CD4-positive, alpha-beta T cell treated with Interleukin-4 for 4 hours (primary cell): ENCODE data around the gene SCAANT1.

Experiments used
- DNase-seq: peaks from one replicate; pipeline ENCODE4 v3.0.0-alpha.2; 2020

The SCAANT1 gene

DNA sequence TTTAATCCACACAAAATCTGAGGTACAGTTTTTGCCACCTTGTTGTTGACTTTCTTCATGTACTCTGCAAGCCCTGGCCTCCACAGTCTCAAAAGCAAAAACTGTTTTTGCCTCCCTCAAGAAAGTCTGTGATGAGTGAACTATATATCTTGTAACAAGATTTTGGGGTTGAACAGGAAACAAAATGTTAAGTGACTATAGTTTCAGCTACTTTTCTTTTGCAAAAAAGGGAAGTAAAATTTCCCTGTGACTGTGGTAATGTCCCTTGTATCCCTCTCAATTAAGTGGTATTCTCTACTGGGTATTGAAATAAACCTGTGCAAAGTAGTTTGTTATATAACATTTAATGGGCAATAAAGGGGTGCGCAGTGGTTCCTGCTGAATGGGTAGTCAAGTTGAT lies 21.3 kb upstream of the SCAANT1 start:
- no peak for DNase-seq

DNA sequence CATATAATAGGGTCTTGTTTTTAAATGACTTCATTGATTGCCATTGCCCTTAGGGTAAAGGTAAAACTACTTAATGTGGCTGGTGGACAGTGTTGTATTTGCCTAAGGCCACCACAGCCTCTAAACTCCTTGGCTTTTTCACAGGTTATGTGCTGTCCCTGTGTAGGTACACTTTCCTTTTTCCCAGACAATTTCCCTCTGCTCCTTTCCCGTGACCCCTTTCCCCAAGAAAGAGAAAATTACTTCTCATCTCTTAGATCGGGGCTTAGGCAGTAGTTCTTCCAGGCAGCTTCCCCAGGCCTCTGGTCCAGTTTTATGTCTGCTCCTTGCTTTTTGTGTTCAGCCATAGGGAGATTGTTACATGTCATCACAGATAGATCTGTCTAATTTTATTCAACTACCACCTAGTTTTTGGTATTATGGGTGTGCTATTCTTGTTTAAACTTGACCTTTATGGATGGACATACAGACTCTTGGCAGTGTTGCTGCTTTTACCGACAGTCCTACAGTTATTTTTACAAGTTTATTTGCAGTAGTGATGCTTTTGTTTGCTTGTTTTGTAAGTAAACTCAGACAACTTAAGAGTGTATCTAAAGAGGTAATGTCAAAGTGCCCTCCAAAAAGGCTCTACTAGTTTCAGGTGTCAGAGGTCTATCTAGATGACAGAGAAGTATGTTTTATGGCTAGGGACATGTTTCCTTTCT lies 20.5 kb upstream of the SCAANT1 start:
- DNase-seq: no peak

DNA sequence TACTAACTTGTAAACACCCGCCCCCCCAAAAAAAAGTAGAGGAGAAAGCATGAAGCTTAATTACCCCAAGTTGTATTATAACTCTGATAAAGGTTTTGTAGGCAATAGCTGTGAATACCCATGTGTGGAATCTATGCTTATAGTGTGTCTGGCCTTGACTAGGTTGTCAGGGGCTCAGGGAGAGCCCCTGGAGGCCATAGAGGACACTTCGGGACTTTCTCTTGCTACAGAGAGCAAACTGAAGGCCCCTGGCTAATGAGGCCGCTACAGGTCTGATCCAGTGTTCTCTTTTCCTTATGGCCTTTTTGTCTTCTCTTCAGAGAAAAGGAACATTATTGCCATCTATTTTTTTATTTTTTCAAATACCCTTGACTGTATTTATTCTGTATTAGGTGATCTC lies 19.1 kb upstream of the SCAANT1 start:
- no peak for DNase-seq

DNA sequence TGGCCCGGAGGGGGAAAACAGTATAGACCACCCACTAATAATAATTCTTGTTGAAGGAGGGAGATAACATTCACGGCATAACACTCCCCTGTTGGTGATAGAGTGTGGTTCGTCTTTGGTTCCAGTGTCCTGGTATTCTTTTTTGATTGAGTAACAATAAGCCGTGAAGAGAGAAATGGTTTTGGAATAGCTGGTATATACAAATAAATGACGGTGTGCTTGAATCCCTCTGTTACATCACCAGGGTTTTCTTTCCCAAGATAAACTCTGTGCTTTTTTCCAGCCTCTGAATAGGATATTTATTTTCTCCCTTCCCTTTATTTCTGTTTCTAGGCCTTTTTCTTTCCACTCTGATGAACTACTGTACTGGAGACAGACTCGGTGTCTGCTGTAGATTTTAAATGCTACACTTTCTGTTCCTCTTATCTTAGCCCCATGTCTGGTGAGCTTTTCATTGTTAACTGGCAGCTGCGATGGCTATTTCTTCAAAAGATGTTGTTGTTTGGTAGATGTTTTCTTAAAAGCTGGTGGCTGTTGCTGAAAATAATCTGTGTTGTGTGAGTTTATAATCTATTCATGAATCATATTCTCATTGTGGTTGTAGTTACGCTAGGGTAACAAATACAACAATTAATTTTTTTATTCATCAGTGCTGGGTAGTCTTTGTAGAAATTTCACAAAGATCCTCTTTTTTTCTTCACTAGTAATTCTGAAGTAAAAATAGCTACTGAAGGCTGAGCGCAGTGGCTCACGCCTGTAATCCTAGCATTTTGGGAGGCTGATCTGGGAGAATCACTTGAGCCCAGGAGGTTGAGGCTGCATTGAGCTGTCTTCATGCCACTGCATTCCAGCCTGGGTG lies 15.5 kb upstream of the SCAANT1 start:
- DNase-seq: no peak

DNA sequence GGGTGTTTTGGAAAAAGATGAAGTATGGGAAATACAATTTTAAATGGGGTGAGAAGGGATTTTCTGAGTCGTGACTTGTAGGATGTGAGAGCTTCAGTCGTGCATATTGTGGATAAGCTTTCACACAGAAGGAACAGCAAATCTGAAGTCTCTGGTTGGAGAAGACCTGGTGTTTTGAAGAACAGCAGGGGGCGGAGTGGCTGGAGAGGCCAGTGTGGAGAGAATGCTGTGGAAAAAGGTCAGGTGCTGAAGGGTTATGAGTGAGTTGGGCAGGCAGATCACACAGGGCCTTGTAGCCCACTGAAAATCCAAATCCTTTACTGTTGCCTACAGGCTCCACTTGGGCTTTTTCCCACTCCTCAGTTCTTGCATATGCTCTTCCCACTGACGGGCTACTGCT lies 14.1 kb upstream of the SCAANT1 start:
- DNase-seq: no peak

DNA sequence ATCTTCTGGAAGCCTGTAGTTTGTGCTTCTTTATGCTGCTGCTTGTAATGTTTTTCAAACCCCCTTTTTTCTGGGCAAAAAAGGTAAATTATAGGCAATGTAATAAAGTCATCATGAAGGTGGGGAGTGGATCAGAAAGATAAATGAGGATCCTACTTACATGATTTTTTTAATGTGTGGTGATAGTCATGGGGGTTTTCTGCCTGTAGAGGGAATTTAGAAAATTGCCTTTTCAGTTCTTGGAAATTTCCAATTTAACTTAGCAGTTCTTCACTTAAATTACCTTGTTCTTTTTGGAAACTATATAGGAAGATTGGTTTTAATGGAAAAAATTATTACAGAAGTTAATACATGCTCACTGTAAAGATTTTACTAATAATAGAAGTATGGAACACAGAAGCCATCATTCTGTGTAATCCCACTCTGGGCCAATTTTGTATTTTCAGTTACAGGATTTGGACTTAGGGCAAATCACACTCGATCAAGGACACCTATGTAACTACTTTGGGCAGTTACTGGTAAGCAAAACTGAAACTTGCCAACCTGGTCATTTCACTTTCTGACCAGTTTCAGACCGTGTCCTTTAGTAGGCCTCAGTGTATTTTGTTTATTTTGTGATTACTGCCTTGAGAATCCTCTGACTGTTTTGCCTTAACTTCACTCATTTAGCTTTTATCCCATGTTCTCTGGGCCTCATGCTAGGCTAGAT lies 10.5 kb upstream of the SCAANT1 start:
- DNase-seq: no peak

DNA sequence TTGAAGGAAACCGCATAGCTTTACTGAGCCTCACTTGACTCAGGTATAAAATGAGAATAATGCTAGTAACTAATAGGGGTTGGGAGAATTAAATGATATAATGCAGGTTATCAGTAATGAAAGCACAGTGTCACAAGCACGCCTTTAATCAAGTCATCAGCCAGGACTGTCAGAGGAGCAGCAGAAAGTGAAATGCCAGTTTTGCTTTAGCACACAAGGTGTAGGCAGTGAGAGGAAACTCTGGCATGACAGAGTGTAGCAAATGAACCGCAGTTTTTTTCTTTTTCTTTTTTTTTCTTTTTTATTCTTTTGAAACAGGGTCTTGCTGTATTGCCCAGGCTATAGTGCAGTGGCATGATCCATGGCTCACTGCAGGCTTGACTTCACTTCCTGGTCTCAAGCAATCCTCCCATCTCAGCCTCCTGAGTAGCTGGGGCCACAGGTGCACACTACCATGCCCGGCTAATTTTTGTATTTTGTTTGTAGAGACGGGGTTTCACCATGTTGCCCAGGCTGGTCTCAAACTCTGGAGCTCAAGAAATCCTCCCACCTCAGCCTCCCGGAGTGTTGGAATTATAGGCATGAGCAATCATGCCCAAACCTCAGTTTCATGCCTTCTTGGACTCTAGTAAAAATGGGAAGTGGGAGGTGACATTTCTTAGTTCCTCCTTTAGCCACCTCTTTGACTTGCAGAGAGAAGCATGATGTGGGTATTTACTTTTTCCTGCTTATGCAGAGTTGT lies 9.7 kb upstream of the SCAANT1 start:
- no peak for DNase-seq

DNA sequence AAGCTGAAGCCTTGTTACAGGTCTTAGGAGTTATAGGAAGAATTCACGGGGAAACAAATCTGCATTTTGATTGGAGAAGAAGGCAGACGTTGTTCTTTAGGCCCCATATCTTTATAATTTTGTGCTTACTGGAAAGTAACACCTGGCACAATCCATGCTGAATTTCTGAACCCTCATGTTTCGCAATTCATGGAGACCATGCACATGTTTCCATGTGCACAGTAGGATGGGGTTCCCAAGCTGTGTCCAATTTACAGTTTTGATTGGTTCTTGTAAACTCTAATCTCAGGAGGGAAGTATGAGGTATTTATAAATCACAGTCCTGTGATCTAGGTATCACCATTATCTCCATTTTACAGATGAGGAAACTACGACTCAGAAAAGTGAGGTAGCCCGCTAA lies 7.8 kb upstream of the SCAANT1 start:
- no peak for DNase-seq

DNA sequence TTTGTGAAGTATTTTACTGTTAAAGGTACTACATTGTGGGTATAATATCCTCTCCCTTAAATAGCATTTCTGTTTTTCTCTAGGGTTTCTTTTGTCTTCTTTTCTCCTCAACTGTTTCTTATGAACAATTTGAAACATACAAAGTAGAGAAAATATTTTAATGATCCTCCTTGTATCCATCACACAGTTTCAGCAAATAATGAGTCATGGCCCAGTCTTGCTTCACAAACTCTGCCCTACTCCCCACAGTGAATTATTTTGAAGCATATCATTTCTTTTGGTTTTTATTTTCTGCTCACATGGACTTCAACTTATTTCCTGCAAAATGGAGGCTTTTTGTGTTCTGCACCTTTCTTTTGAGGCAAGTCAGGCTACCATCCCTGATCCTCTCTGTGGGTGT lies 6.1 kb upstream of the SCAANT1 start:
- DNase-seq: no peak

DNA sequence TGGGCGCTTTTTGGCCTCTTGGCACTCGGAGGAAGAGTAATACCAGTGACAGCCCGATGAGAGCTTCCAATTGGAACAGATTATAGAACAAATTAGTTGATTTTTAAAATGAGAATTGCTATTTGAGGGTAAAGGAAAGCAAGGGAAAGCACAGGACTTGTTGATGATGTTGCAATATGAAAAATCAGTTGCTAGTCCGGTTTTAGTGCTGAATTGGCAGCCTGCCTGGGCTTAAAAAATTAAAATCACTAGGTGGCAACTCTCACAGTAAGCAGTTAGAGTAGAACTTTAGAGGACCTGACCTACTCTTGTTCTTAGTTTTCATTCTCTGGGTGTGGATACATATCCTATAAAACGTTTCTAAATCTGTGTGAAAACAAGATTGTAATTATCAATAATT lies 2.1 kb upstream of the SCAANT1 start:
- no peak for DNase-seq

DNA sequence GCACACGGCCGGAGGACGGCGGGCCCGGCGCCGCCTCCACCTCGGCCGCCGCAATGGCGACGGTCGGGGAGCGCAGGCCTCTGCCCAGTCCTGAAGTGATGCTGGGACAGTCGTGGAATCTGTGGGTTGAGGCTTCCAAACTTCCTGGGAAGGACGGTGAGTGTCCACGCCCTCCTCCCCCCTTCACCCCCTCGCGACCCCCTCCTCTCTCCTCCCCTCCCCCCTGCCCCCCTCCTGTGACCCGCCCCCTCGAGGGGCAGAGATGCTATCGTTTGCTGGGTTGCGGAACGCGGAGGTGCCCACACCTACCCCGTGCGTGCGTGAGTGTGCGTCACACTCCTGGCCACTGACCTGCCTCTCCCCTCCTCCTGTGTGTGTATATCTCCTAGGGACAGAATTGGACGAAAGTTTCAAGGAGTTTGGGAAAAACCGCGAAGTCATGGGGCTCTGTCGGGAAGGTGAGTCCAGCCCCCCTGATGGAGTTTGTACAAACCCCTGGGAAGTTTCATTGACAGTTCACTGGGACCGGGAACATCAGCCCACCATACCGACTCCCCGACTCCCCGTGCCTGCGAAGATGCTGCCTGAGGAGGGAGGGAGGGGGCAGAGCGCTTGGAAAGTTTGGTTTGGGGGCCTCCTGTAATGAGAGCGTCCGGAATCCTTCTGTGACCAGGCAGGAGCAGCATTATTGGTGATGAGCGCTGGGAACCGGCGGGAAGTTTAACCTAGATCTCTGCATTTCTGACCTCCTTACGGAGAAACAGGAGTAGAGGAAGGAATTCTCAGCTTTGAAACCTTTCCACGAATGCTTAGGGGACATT lies 795 bp upstream of the SCAANT1 start:
- peak; percentile 36 for DNase-seq

DNA sequence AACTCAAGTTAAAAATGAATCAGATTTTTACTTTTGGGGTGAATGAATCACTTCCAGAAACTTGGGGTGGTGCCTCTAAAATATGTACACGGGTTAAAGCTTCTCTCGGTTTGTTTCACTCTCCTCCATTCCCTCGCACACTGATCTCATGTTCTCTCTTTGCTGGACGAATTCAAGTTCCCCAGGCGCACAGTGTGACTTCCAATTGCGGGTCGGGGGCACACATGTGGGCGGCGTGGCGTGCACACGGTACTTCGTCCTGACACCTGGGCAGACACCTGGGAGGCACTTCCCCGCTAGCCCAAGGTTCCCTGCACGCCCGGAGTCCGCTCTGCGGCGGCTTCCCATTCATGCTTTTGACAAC lies 692 bp downstream of the SCAANT1 start:
- peak; percentile 35 for DNase-seq

DNA sequence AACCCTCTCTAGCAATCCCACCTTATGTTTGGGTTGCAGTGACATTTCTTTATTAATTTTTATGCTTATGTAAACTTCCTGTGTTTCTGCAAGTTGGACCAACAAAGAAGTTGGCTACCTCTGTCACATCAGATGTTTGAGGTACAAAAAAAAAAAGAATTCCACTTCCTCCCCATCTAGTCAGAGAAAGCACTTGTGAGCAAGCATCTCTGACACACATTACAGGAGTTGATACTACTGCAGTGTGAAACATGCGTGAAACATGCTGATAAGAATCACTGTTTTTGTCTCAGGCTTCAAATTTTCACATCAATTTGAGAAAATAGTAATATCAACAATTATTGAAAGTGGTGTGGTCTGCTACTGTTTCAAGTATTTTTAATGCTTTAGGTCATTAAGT lies 1.3 kb downstream of the SCAANT1 start:
- peak; percentile 55 for DNase-seq

DNA sequence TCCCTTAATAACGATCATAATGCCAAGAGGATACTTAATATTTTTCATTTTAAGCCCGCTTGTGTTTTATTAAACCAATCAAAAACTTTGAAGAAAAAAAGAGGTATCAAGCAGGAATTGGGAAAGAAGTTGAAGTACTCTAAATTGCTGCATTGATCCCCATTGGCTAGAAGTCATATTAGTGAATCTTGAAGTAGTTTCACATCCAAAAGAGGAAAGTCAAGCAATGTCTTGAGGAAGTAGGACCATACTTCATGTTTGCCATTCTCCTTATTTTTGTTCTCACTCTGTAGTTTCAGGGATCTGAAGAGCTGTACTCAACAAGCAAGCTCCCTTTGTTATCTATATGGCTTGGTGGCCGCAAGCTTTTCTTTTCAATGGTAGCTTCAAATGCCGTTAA lies 2.2 kb downstream of the SCAANT1 start:
- DNase-seq: no peak

DNA sequence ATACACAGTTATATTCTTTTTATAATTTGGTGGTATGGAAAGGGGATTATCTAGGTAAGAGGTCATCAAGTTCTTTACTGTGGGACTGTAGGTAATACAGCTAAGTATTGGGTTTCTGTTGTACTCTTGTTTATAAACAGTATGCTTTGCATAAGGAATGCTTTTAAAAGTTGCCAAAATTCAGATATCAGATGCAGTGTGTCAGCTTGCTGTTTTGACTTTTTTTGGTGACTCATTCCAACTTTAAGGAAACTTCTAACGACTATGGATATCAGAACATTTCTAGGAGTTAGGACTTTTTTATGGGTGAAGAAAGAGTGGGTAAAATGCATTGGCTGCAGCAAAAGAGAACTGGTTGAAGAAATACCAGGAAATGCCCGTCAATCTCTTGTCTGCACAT lies 2.8 kb downstream of the SCAANT1 start:
- DNase-seq: no peak

DNA sequence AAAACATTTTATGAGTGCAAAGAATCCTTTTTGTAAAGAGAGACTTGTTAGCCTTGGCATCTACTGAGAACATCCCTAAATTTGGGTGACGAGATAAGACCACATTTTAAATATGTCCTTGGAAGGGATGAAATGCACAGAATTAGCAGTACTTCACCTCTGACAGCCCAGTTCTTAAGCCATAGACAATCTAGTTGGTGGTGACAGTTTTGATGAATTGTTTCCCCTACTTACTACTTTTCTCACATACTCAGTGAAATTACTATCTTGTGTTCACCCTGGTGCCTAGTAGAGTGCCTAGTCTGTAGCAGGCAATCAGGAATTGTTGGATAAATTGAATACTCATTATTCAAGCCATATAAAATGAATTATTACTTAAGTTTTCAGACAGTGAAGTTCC lies 3.4 kb downstream of the SCAANT1 start:
- no peak for DNase-seq

DNA sequence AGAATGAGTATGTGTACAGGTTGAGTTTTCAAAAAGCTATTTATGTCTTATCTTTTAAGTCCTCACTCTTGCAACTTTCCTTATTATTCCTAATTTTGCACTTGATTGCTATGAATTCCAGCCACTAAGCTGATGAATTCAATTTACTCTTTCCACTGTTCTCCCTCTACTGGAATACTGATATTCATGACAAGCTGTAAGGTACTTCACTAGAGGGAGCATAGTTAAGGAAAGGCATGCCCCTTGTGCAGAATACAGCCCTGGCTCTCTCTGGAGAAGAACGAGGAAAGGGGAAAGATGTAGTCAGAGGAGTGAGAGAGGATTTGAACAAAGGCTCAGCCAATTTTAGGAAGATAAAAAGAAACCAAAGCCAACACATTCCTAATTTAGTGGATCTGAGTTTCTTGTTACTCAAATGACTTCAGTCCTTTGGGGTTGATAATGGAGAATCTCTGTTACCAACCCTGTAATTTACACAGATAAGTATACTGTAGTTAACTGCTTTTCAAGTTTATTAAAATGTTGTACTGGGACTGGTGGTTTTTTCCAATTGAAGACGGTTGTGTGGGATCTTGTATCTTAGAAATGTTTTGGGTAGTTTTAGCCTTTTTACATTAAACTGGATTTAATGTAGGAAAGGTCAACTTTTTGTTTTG lies 4.0 kb downstream of the SCAANT1 start:
- DNase-seq: no peak

DNA sequence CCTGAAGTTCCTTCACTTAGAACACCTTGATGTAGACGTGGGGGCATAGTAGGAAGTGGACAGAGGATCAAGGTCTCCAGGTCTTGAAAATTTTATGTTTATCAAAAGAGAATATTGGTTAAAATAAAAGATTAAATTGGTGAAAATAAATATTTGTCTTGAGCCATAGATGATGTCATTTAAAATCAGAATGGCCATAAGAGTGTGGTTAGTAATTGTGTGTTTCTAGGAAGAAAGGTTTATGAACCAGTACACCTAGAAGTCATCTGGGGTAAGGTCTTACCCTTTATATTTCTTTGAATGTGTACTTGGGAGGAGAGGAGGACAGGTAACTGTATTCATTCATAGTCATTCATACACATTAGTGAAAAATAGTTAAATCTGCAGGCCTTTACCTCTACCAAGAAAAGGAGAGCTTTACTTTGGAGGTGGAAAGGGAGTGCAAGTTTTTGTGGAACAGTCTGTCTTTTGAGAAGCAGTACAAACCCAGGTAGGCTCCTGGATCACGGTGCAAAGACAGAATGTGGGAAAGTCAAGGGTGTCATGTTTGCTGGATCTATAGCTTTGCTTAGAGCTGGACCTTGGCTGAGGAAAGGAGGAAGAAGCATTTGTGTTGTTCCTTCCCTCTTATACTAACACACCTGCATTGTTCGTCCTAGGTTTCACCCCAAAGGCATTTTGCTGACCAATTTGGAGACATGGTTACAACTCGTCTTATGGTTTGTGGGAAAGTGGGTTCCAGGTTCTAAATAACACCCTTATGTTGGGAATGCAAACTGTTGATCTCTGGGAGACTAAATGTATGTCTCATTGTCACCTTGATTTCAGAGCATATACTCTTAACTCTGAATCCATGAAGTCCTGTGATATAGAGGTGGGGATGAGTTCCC lies 6.2 kb downstream of the SCAANT1 start:
- DNase-seq: no peak

DNA sequence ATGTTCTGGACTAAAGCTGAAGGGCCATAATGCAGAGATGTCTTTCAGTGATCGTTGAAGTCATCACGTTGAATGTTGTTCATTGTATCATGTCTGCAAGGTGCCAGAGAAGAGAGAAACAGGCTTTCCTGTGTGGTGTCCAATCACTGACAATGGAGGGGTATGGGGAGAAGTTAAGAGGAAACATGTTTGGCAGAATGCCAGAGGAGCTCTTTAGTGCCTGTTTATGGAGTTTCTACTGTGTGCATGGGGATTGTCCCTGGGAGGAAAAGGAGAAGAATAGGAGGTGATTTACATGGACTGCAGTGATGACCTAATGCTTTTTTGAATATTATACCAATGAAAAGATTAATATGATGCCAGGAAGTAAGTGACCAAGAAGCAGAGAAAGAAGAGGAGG lies 11.7 kb downstream of the SCAANT1 start:
- DNase-seq: no peak

DNA sequence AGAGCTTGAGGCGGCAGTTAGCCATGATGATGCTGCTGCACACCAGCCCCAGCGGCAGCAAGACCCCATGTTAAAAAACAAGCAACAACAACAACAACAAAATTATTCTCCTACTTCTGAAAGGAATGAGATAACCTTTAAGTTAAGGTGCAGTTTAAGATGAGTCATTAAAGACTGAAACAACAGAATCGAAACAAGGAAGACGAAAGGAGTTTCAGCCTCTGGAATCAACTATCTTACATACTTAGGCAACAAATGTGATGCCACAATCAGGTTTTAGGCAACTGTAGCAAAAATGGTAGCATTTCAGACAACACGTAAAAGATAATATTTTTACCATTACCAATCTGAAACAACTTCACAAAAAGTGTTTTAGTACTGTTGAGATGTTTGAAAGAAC lies 12.2 kb downstream of the SCAANT1 start:
- no peak for DNase-seq
